T-helper 1 cell (primary cell): ENCODE results near the gene ST3GAL4.
"Not testable (repeated sequence)": the region's sequence is repeated elsewhere in the genome, so short reads cannot be mapped to it uniquely, and the experiment has no call there.

ENCODE experiments used
- DNase-seq, 5 donors: peaks; one replicate each; pipeline ENCODE4 v3.0.0-alpha.2; 2012 to 2020

Gene ST3GAL4

DNA sequence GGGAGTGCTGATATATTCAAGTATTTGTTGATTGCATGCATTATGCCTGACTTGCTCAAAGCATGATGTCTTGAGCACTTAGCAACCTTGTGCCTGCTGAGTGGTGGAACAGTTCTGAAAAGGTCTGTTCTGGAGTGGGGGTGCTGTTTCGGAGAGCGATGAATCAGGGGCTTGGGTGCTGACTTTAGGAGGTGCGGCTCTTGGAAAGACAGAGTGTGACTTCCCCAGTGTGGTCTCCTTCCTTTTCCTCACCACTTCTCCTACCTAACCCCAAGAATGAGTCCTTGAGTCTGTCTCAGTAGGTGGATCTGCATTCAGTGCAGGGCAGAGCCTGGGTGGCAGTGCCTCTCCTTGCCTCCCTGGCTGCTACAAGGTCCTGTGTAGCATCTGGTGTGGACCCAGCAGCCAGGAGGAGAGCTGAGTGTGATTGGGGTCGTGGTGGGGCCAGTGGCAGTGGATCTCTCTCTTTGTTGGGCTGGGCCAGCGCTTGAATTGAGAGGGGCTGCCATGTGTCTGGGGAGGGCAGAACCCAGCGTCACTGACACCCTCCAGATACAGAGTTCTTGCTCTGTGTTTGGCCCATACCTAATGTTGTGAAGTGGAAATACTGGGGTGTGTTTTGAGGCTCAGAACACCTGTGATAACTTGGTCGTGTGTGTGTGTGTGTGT, 35.9 kb downstream of the ST3GAL4 start:
- DNase-seq: no peak

DNA sequence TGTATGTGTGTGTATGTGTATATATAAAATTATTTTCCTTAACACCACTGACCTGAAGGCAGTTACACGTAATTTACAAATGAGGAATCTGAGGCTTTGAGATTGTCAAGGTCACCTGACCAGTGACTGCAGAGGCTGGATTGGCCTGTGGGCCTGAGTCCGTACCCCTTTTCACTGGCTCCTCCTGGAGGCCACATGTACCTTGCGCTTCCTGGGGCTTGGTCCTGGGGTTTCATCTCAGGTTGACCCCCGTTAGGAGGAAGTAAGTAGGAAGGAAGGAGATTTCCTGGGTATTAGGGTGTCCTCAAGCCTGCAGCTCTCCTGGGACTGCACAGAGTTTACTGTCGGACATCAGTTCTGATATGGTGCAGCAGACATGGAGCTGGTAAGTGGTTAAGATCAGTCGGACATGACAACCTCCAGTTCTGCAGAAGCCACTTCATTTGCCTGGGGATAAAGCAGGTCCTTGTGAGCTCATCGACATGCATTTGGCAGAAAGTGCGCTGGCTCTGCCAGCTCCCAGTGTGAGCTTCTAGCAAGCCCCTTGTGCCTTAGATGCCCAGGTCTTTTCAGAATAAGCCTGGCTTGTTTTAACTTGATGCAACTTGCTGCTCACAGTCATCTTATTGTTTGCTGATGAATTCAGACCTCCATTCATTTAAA, 36.6 kb downstream of the ST3GAL4 start:
- no peak for DNase-seq

DNA sequence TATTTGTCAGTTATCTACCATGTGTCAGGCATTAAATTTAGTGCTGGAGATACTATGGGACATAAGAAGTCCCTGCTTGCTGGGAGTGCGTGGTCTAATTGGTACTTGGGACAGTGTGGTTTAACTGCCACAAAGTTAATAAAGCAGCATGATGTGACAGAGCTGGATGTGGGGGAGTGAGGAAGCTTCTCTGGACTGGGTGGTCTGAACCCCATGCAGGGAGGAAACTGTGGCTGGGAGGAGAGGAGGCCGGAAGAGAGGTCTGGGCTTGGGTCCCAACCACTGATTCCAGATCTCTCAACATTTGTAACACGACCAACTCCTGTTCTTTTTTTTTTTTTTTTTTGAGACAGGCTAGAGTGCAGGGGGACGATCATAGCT, 37.1 kb downstream of the ST3GAL4 start:
- no peak for DNase-seq

DNA sequence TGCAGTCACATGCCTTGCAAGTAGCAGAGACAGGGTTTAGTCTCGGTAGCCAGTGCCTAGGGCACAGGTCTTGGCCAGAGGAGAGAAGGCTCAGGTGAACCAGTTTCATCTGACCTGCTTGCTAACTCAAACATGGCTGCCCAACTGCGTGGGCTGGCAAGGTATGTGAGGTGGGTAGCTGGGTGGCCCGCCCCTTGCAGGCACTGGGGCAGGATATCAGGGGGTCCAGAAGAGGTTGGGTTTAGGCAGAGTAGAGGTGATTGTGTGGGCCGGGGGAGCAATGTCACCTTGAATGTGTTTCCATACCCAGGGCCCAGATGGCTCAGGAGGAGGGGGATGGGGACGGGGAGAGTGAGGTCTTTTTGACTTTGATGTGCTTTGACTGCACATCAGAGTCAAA, 37.7 kb downstream of the ST3GAL4 start:
- no peak for DNase-seq

DNA sequence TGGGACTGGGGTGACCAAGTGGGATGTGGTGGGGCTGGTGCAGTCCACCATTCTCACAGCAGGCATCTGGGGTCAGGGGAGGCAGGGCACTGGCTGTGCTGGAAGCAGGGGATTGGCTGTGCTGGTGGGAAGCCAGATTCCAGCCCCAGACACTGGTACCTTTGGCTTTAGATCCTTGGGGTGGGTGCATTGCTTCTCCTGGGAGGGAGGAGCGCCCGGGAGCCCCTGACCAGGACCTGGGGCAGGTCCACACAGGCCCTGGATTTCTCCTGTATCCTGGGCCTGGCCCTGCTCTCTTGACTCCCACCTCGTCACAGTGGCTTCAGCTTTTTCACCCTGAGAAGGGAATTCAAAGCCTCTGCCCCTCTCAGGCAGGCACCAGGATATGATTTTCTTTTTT, 38.5 kb downstream of the ST3GAL4 start:
- no peak for DNase-seq

DNA sequence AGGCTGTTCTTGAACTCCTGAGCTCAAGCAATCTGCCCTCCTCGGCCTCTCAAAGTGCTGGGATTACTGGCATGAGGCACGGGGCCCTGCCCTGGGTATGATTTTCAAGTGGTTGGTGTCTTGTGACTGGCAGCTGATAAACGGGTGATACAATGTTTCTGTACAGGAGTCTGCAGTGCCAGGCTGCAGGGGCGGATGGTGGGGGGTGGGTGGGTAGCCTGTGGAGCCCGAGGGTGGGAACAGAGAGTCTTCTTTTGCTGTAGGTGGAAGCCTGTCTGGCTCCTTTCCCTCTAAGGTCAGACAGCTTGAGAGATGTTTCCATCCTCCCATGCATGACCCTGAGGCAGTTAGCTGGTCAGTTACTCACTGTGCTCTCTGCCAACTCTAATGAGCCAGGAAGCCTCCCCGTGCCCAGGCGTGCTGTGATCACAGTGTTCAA, 39.2 kb downstream of the ST3GAL4 start:
- not testable (repeated sequence) for DNase-seq

DNA sequence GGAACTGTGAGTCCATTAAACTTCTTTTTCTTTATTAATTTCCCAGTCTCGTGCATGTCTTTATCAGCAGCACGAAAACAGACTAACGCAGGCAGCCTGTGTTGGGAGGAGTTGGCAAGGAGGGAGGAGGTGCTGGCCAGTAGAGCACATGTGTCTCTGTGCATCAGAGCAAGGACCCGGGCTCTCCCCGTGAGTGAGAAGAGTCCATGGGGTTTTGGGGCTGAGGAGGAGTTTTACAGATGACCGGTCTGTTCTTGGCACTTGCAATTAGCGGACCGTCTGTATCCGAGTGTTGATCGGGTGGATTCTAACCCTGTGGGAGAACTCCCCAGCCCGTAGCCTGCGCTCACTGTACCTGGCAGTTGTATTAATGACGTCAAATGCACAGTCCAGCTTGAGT, 40.3 kb downstream of the ST3GAL4 start:
- not testable (repeated sequence) for DNase-seq

DNA sequence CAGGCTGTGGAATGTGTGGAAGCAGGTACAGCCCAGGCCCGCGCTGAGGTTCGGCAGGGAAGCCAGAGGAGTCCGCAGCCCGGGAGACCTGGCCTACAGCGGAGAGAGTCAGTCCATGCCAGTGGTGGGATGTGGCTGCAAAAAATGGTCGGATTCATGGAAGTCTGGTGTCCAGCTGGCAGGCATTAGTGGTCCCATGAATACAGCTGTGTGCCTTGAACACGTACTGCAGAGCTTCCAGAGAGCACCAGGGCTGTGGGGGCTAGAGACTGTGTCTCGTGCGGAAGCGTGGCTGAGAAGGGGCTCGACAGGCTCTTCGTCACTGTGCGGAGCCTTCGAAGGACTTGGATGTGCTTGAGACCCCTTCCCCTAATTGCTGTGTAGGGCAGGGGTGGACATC, 40.8 kb downstream of the ST3GAL4 start:
- not testable (repeated sequence) for DNase-seq

DNA sequence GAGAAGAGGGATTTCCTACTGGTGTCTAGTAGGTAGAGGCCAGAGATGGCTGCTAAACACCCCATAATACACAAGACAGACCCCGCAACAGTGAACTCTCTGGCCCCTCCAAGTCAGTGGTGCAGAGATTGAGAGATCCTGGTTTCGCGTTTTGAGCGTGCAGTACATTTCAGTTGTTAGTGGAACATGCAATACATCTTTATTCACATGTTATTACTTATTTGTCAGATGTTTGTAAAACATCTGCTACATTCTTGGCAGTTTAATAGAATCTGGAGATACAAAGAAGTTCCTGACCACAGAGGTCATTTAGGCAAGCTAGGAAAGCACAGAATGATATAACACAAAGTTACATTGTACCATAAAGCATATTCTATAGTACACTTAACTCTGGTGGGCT, 41.5 kb downstream of the ST3GAL4 start:
- DNase-seq: no peak

DNA sequence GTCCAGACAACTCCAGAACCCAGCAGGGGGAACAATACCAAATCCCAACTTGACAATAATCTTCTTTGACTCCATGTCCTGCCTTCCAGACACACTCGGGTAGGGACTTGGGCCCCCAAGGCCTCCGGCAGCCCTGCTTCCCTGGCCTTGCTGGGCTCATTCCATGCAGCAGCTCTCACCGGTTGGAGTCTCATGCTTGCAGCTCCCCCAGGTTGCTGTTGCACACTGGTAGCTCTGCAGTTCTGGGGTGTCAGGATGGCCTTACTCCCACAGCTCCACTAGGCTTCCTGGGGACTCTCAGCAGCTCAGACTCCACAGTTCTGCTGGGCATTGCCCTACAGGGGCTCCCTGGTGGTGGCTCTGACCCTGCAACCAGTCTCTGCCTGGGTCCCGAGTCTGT, 42.8 kb downstream of the ST3GAL4 start:
- no peak for DNase-seq

DNA sequence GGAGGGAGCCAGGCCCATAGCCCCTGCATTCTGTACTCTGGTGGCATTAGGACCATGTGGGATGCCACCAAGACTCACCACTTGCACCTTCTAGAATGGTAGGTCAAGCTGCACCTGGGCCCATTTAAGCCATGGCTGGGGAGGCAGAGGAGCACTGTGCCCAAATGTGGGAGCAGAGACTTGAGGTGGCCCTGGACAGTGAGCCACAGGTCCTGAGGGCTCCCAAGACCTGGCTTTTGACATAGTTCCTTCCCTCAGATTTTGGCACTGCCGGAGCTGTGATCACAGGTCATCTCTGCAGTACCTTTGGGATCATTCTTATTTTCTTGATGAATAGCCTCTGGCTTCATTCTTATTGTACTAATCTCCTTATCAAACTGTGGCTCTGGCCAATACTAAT, 43.2 kb downstream of the ST3GAL4 start:
- DNase-seq: no peak

DNA sequence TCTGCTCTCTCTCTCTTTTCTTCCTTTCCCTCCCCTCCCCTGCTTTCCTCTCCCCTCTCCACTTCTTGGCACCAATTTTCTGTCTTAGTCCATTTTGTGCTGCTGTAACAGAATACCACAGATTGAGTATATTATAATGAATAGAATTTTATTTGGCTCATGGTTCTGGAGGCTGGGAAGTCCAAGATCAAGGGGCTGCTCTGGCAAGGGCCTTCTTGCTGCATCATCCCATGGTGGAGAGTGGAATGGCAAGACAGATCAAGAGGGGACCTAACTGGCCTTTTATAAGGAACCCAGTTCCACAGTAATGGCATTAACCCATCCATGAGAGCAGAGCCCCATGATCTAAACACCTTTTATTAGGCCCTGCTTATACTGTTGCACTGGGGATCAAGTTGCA, 44.5 kb downstream of the ST3GAL4 start:
- no peak for DNase-seq

DNA sequence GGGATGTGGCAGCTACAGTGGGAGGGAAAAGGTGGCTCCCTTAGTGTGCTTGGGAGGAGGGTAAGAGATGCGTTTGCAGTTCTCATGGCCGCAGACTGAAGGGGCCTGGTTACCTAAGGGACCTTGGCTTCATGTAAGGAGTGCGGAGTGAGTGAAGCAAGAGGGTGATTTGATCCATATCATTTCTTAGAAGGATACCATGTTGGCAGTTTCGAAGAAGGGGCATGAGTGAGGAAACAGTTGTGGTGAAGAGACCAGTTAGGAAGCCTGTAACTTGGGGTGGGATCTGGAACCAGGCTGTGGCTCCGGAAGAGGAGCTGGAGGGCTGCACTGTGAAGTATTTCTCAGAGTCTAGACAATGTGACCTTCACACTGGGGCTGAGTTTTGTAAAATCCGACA, 45.0 kb downstream of the ST3GAL4 start:
- no peak for DNase-seq

DNA sequence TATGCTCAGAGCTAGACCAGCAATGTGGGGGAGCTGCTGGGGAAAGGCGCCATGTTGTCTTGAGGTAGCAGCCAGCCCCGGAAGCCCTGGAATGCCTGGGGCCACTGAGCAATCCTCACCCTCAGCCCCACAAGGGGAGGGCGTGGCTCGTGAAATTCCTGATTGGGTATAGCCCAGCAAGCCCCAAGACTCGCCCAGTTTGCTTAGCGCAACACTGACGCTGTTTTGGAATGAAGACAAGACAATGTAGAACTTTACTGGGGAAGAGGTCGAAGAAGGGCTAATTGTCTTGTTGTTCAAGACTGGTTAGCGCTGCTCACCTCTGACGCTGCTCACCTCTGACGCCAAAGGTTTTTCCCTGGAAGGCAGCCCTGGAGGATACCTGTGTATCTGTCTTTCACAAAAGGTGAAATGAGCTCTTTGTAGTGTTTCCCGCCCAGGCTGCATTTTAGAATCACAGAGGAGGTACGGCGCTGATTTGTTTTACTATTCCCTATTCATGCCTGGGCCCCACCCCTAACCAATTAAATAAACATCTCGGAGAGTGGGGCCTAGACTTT, 47.6 kb downstream of the ST3GAL4 start:
- no peak for DNase-seq

DNA sequence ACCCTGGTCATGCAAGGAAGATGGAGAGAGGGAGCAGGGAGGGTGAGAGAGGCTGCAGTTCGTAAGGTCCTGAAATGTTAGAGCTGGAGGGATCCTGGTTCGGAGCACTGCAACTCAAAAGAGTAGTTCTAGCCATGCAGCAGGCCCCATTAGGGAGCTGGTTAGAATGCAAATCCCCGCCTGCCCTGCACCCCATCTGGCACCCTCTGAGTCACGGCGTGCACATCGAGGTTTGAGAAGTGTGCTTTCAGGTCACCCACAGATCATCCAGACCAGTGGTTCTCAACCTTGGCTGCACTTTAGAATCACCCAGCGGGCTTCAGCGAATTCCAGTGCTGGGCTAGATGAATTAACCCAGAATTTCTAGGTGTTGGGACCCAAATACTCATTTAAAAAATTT, 48.2 kb downstream of the ST3GAL4 start:
- DNase-seq: no peak

DNA sequence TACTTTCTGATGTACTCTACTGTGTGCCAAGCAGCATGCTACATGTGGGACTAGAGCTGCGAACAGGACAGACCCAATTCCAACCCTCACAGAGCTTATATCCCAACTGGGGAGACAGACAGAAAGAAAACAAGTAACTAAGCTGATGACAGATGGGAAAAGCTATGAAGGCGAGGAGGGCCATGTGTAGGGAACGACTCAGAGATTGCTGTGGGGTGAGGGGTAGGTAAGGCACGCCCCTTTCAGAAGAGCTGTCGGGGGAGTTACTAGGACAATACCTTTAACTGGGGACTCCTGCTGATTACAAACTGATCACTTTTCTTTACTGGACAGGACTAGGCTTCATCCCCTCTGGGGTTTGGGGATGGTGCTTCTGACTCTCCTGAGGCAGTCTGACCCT, 48.9 kb downstream of the ST3GAL4 start:
- no peak for DNase-seq

DNA sequence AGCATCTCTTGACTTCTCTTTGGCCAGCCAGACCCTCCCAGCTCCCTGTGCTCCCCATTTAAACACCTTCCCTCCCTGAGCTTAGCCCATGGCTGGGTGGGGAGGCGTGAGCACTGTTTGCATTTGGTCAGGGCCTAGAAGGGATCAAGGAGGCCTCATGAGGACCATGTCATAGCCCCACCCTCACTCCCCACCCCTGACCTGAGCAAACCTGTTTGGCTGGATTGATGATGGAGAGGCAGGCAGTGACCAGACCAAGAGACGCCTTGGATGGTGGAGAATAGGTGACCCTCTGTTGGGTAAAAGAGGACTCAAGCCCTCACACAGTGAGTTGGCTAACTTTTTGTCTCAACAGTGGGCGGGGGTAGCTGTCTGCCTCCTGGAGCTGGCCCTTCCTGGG, 49.9 kb downstream of the ST3GAL4 start:
- no peak for DNase-seq

DNA sequence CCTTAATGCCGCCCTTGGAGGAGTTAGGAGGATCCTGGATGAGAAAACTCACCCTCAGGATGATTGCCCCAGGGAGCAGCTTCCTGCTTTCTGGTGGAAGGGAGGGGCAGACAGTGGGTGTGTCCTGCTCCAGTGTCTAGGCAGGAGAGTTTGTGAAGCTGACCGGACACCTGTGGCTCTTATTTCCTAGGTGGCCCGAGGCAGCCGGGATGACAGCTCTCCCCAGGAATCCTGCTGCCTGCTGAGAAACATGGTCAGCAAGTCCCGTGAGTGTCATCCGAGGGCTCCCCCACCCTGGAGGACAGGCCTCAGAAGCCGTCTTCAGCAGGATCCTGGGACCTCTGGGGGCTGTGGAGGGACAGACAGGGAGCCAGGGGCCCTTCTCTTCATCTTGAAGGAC, 50.4 kb downstream of the ST3GAL4 start:
- no peak for DNase-seq

DNA sequence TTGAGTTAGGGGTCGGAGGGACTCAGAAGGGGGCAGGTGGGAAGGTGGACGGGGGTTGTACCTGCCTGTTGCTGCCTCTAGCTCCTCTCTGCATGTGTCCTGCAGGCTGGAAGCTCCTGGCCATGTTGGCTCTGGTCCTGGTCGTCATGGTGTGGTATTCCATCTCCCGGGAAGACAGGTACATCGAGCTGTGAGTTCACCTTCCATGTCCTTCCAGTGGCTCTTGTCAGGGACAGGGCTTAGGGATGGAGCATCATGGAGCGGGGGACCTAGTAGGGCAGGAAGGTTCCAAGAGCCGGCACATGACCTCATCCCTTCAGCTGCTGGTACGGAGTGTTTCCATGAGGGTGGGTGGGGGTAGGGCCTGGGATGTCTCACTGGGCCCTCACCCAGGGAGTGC, 50.9 kb downstream of the ST3GAL4 start:
- no peak for DNase-seq

DNA sequence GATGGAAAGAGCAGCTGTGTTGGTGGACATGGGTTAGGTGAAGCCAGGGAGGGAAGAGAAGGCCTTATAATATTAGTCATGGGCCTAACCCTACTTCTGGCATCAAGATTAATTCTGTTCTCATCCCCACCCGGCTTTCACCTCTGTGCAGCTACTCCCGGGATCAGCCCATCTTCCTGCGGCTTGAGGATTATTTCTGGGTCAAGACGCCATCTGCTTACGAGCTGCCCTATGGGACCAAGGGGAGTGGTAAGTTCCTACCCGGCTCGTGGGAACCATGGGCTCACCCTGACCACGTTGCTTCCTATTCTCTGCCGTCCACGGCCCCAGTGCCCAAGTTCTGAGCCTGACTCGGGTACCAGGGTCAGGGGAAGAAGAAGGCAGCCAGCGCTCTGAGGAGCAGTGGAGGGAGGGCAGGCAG, 51.6 kb downstream of the ST3GAL4 start:
- no peak for DNase-seq

DNA sequence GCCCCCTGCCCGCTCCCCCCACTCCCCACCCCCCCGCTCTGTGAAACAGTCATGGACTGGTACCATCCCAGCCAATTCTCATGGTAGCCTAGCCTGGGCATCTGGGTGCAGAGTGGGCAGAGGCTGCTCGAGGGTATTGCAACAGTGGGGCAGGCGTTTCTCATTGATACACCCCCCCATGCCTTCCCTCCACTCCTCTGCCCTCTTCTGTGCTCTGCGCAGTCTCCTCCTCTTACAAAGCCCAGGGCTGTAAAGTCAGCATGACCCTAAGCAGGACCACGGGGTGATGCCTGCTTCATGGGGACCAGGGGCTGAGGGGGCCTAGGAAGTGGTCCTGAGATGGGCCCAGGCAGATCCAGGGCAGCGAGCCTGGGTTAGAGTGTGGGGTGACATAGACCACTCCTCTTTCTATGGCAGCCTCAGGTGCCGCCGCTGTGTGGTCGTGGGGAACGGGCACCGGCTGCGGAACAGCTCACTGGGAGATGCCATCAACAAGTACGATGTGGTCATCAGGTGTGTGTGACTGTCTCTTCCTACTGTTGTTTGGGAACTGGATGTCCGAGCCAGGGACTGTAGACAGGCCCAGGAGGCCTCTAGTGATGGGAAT, 52.3 kb downstream of the ST3GAL4 start:
- DNase-seq: no peak

DNA sequence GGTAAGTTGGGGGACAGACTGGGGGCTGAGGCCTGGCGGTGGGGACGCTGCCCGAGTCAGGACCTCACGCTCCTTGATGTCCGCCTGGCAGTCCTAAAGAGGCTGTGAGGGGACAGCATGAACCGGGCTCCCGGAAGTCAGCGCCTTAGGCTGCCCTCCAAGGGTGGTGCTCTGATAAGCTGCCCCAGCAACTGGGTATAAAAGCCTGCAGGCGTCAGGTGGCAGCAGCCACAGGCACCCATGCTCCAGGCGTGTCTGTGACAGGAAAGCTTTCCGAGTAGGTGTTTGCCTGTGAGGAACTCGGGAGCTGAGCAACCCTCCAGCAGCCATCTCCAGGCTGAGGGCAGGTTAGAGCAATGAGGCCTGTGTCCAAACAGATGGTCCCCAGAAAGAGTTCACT, 53.0 kb downstream of the ST3GAL4 start:
- no peak for DNase-seq

DNA sequence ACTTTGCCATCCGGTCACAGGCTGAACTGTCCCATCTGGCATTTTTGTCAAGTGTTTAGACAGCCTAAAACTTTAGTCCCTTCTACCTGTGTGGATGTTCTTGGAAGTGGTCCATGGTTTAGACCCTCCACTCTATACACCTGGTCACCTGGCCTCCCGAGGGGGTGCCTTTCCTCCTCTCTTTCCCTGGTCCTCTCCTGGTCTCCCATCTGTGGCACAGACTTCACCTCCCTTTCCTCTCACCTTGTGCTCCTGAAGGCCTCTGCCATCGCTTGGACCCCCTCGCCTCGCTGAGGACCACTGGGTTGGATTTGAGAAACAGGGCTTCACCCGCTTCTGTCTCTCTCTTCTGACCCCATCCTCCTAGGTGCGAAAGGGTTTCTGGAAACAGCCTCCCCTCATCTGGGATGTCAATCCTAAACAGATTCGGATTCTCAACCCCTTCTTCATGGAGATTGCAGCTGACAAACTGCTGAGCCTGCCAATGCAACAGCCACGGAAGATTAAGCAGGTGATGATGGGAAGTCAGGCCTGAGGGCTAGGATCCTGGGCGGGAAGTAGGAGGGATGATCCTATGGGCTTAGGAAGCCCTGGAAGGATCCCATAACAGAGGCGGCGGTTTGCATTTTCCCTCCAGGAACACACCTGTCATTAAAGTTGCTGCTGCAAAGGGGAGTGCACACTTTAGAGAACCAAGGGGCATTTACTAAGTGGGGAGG, 53.6 kb downstream of the ST3GAL4 start:
- DNase-seq: no peak

DNA sequence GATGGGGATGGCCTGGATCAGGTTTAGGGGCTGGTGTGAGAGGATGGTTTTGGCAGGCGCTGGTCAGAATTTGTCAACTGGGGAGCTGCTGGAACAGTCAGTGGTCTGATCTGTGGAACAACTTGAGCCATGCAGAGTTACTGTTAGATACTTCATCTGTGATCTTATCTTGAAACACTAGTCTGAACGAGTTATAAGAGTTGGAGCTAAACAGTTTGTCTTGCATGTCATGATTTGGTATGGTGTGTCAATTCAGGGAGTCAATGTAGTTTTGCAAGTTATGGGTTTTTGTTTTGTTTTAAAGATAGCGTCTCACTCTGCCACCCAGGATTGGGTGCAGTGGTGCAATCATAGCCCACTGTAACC, 54.1 kb downstream of the ST3GAL4 start:
- no peak for DNase-seq
